AG04449 (cell line): ENCODE data around the gene CCDC6.
"Not testable (repeated sequence)": the region's sequence is repeated elsewhere in the genome, so short reads cannot be mapped to it uniquely, and the experiment has no call there.

Source experiments
- CTCF ChIA-PET: fragments of 350-600 bp; formaldehyde crosslinking; extraction: SDS; loops from one replicate; lab custom pipeline; 2021; ENCODE audit warnings: antibody characterized with exemption; lab: Yijun Ruan, JAX
- POLR2A ChIA-PET: fragments of 400-600, 350-600 bp; formaldehyde crosslinking; extraction: SDS; loops from one replicate; lab custom pipeline; 2020; ENCODE audit warnings: antibody characterized with exemption, inconsistent platforms; lab: Yijun Ruan, JAX
- DNase-seq: peaks from one replicate; pipeline ENCODE4 v3.0.0-alpha.2; 2010; ENCODE audit warnings: low read depth, low spot score
- H3K4me3 ChIP-seq: 2 replicates; pipeline ENCODE4 v1.5.1; 2011; ENCODE audit warnings: low read depth, mild to moderate bottlenecking, control low read depth, low read length
- CTCF ChIP-seq: IDR thresholded peaks from one replicate; pipeline ENCODE4 v1.5.1; 2011; ENCODE audit warnings: mild to moderate bottlenecking, moderate library complexity, low read length, control low read depth, inconsistent platforms; ENCODE audit not compliant: insufficient read depth; ENCODE audit errors: missing control alignments

CCDC6 gene

GRCh38 chr10:59791601-59792000, 114.8 kb downstream of the CCDC6 start:
- no peak for DNase-seq
- H3K4me3 ChIP-seq: no peak overlapping the region
- POLR2A ChIA-PET: no interaction called here
- CTCF ChIA-PET: no interaction called here
- TF ChIP-seq CTCF: no peak

GRCh38 chr10:59790080-59790479, 116.3 kb downstream of the CCDC6 start:
- DNase-seq, CTCF ChIA-PET, POLR2A ChIA-PET, H3K4me3 ChIP-seq: not testable (repeated sequence)

- DNase-seq, CTCF ChIA-PET, H3K4me3 ChIP-seq, POLR2A ChIA-PET: not testable (repeated sequence)
Measured at GRCh38 chr10:59788914-59789313, 117.4 kb downstream of the CCDC6 start.

- H3K4me3 ChIP-seq, DNase-seq, POLR2A ChIA-PET, CTCF ChIA-PET: not testable (repeated sequence)
Measured at GRCh38 chr10:59787032-59787431, 119.3 kb downstream of the CCDC6 start.

GRCh38 chr10:59785476-59785875, 120.9 kb downstream of the CCDC6 start:
- DNase-seq, POLR2A ChIA-PET, H3K4me3 ChIP-seq: not testable (repeated sequence)
- CTCF ChIA-PET: interaction anchor here (1.0 kb wide), 1 partner anchor 53 kb away, joined by 3 read pairs; no protein-coding TSS in a partner anchor

- DNase-seq: no peak
- no peak overlapping the region for H3K4me3 ChIP-seq
- ChIA-PET POLR2A (no interaction called here), CTCF (no interaction called here)
- TF ChIP-seq CTCF: no peak
Measured at GRCh38 chr10:59781511-59781910, 124.8 kb downstream of the CCDC6 start.

GRCh38 chr10:59779756-59780533, 126.4 kb downstream of the CCDC6 start:
- CTCF ChIA-PET: no interaction called here
- H3K4me3 ChIP-seq: no peak overlapping the region
- POLR2A ChIA-PET: interaction anchor here (0.5 kb wide), 1 partner anchor 255 kb away, joined by 3 read pairs; no protein-coding TSS in a partner anchor
- DNase-seq: no peak
- TF ChIP-seq CTCF: no peak

GRCh38 chr10:59774451-59774850, 131.9 kb downstream of the CCDC6 start:
- ChIA-PET CTCF (interaction anchor here (0.6 kb wide), 1 partner anchor 1975 kb away, joined by 3 read pairs; no protein-coding TSS in a partner anchor), POLR2A (no interaction called here)
- TF ChIP-seq CTCF: no peak
- no peak for DNase-seq
- H3K4me3 ChIP-seq: no peak overlapping the region
